Measurements from ENCODE around the gene B9D1.

- TF ChIP-seq REST (IDR thresholded peaks at IDR 0.05; ENCODE audit: low read depth) = no peak
- TF ChIP-seq SIN3A (IDR thresholded peaks at IDR 0.05; ENCODE audit: low read depth) = no peak
- no peak for TF ChIP-seq POLR2A (IDR thresholded peaks at IDR 0.05; ENCODE audit: borderline replicate concordance, extremely low read depth, insufficient read depth, insufficient read length)
- TF ChIP-seq CTCF (IDR thresholded peaks at IDR 0.05 in 2 of 3, conservative IDR thresholded peaks at IDR 0.05 in 1 of 3; ENCODE audit: borderline replicate concordance in 1 of 3, insufficient read depth in 1 of 3, low read depth in 2 of 3, low read length in 2 of 3) = no peak
- TF ChIP-seq MAX (IDR thresholded peaks at IDR 0.05) = no peak
- no peak for TF ChIP-seq JUND (IDR thresholded peaks at IDR 0.05)
- TF ChIP-seq EZH2phosphoT487 (IDR thresholded peaks at IDR 0.05; ENCODE audit: borderline replicate concordance) = no peak
- no peak for TF ChIP-seq ATF3 (IDR thresholded peaks at IDR 0.05)
Observed at GRCh38 chr17:19399750-19400450, 37.4 kb upstream of the B9D1 start.

Data from HCT116 (cell line).